B cell (primary cell): ENCODE results near the gene KPNA1. TPM values are rescaled to one million over a fixed set of nuclear protein-coding genes. Genes with fewer than 3 reads are reported as not detected.
"Not testable (repeated sequence)": the region's sequence is repeated elsewhere in the genome, so short reads cannot be mapped to it uniquely, and the experiment has no call there.

Experiments used
- ATAC-seq: fragments of 200-7000 bp; cut with Tn5 transposase; one replicate; pipeline ENCODE4 v1.10.0; 2021; ENCODE audit warnings: low read depth, mild to moderate bottlenecking, moderate number of reproducible peaks, moderate library complexity
- CTCF ChIA-PET: fragments of 350-600 bp; sonication (Branson Sonifier 250); formaldehyde crosslinking; loops from one replicate; lab custom pipeline; 2021; ENCODE audit warnings: antibody characterized with exemption, inconsistent platforms; lab: Charles Lee
- POLR2A ChIA-PET: fragments of 350-600 bp; sonication (Branson Sonifier 250); formaldehyde crosslinking; loops from one replicate; lab custom pipeline; 2021; ENCODE audit warnings: antibody characterized with exemption; lab: Charles Lee
- DNase-seq: peaks from one replicate; pipeline ENCODE4 v3.0.0; 2013
- H2AFZ ChIP-seq: 2 replicates; pipeline ENCODE4 v1.6.1; 2012; ENCODE audit warnings: mild to moderate bottlenecking, low read depth, low read length; ENCODE audit not compliant: insufficient read depth, poor library complexity, severe bottlenecking
- H3K27ac ChIP-seq, 2 donors: 1 replicate in 1 of 2; 2 replicates in 1 of 2; pipeline ENCODE4 v1.5.1; 2012 to 2013; ENCODE audit warnings: low read length in 2 of 2, mild to moderate bottlenecking in 2 of 2, moderate library complexity in 1 of 2
- H3K27me3 ChIP-seq, 4 experiments: fragments of 200-600 bp in 1 of 4; sonication (generic) in 1 of 4; replicated peaks in 1 of 4; 1 replicate in 2 of 4; 2 replicates in 2 of 4; pipeline versions ENCODE4 v1.6.1 to v1.7.0; 2013 to 2016; ENCODE audit warnings: low read length in 3 of 4, mild to moderate bottlenecking in 2 of 4, mixed read lengths in 1 of 4, moderate library complexity in 1 of 4; ENCODE audit not compliant: insufficient read depth in 4 of 4, control insufficient read depth in 3 of 4; ENCODE audit errors: control extremely low read depth in 1 of 4
- H3K36me3 ChIP-seq, 2 experiments: replicated peaks in 1 of 2; 1 replicate in 1 of 2; 2 replicates in 1 of 2; pipeline versions ENCODE4 v1.6.1 to v1.7.1; 2013; ENCODE audit warnings: low read length in 1 of 2; ENCODE audit not compliant: insufficient read depth in 2 of 2, control insufficient read depth in 1 of 2; ENCODE audit errors: control extremely low read depth in 1 of 2, extremely low read depth in 1 of 2
- H3K4me1 ChIP-seq, 2 donors: fragments of 200-600 bp in 1 of 2; sonication (generic) in 1 of 2; 1 replicate in 1 of 2; 2 replicates in 1 of 2; pipeline versions ENCODE4 v1.5.1 to v1.6.1; 2013 to 2017; ENCODE audit warnings: low read length in 2 of 2; ENCODE audit not compliant: control insufficient read depth in 2 of 2, insufficient read depth in 2 of 2
- H3K4me2 ChIP-seq: replicated peaks from 2 replicates; pipeline ENCODE3; 2012; ENCODE audit warnings: mild to moderate bottlenecking, low read depth, low read length; ENCODE audit not compliant: poor library complexity, severe bottlenecking
- H3K4me3 ChIP-seq, 5 experiments: fragments of 200-600 bp in 1 of 5; sonication (generic) in 1 of 5; 1 replicate in 3 of 5; 2 replicates in 2 of 5; pipeline versions ENCODE4 v1.5.1 to v1.7.0; 2011 to 2016; ENCODE audit warnings: low read length in 4 of 5, mild to moderate bottlenecking in 4 of 5, low read depth in 2 of 5, control low read depth in 1 of 5, moderate library complexity in 1 of 5; ENCODE audit not compliant: insufficient read depth in 1 of 5; ENCODE audit errors: control extremely low read depth in 1 of 5, extremely low read depth in 1 of 5
- H3K79me2 ChIP-seq: fragments of 200-600 bp; sonication (generic); one replicate; pipeline ENCODE4 v1.6.0; 2016; ENCODE audit warnings: low read length; ENCODE audit not compliant: control insufficient read depth, insufficient read depth
- H3K9ac ChIP-seq: fragments of 200-600 bp; sonication (generic); 2 replicates; pipeline ENCODE4 v1.6.1; 2017; ENCODE audit warnings: mild to moderate bottlenecking, low read length, moderate library complexity
- H3K9me3 ChIP-seq, 3 donors: one replicate each; pipeline versions ENCODE4 v1.6.1 to v1.7.1; 2013; ENCODE audit warnings: low read length in 2 of 3; ENCODE audit not compliant: control insufficient read depth in 2 of 3, insufficient read depth in 1 of 3; ENCODE audit errors: control extremely low read depth in 1 of 3
- H4K20me1 ChIP-seq: 2 replicates; pipeline ENCODE4 v1.6.0; 2012; ENCODE audit warnings: mild to moderate bottlenecking, low read length; ENCODE audit not compliant: insufficient read depth, control insufficient read depth, poor library complexity, severe bottlenecking
- H3K27ac Mint-ChIP-seq: one replicate; pipeline ENCODE4 v1.8.0; 2021; ENCODE audit warnings: mixed read lengths
- H3K27me3 Mint-ChIP-seq: one replicate; pipeline ENCODE4 v1.8.0; 2021; ENCODE audit warnings: mixed read lengths
- H3K4me1 Mint-ChIP-seq: one replicate; pipeline ENCODE4 v1.8.0; 2021; ENCODE audit warnings: mixed read lengths
- H3K4me3 Mint-ChIP-seq: one replicate; pipeline ENCODE4 v1.8.0; 2021; ENCODE audit warnings: mixed read lengths
- H3K9me3 Mint-ChIP-seq: one replicate; pipeline ENCODE4 v1.8.0; 2022; ENCODE audit warnings: mixed read lengths; ENCODE audit not compliant: insufficient read depth
- CTCF ChIP-seq: fragments of 200-600 bp; IDR thresholded peaks from one replicate; pipeline ENCODE4 v1.8.0; 2022; ENCODE audit warnings: antibody characterized with exemption, mild to moderate bottlenecking
- EZH2 ChIP-seq: IDR thresholded peaks from 2 replicates; pipeline ENCODE4 v1.6.1; 2012; ENCODE audit warnings: borderline replicate concordance, low read depth, mild to moderate bottlenecking, moderate library complexity, low read length; ENCODE audit not compliant: insufficient read depth, poor library complexity, severe bottlenecking
- WGBS: methylation state at CpG from one replicate; pipeline ENCODE4 v1.1.5; 2013; ENCODE audit warnings: missing lambda C conversion rate; ENCODE audit not compliant: insufficient coverage; 5-methylcytosine and 5-hydroxymethylcytosine counted together
- intact Hi-C: fragments of 100-400 bp; cut with micrococcal nuclease; formaldehyde crosslinking; loops from one replicate; pipeline ENCODE4 v1.10.0; 2022
- polyA plus RNA-seq: library from polyadenylated mRNA; depleted of rRNA; stranded (reverse); fragments of >200 nt; gene quantifications from 2 replicates; pipeline ENCODE4 v1.2.3, GENCODE V29; 2012
- total RNA-seq, 2 donors: library from RNA; stranded (reverse); fragments of 120-200 nt in 1 of 2; gene quantifications; 1 replicate in 1 of 2; 2 replicates in 1 of 2; pipeline versions ENCODE4 v1.2.3 to v1.2.4, GENCODE V29; 2013 to 2022

The KPNA1 gene
- total and polyA plus RNA-seq, 2 donors (not counting 1 experiment from before 2014, with no cell fraction given), result 14.9 to 79.4 TPM

DNA sequence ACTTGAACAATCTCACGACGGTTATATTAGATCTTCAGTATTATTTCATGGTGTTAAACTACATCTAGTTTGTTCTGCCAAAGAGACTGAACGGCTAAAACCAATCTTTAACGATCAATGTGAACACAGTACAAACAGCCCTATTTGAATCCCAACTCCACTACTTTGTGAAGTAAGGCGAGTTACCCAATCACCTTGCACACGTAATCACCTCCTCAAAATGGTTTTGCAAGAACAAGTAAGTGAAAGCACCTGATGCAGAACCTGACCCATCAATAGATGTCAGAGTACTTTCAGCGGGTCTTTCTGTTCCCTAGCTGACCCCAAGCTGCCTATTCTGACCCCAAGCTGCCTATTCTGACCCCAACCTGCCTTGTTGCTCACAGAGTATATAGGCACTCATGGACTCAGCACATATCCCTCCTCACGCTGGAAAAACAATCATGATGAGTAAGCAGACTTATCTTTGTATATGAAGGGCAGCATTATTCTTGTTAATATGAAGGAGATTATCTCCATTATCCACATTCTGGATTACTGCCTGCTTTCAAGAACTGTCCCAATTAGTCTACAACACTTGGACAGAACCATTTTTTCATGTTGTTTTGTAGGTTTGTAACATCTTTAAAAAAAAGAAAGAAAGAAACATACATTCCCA is 3.7 kb downstream of the KPNA1 start:
- ATAC-seq (no peak), DNase-seq (no peak)
- no peak overlapping the region for H3K27ac ChIP-seq
- no peak overlapping the region for H3K27ac Mint-ChIP-seq
- H3K27me3 Mint-ChIP-seq, result no peaks in the 10 kb centered on the region
- peaks cover 56% of the 10 kb centered on the region for H4K20me1 ChIP-seq
- no peak overlapping the region for H2AFZ ChIP-seq
- TF ChIP-seq EZH2, result no peak
- no peak for TF ChIP-seq CTCF
- no peak overlapping the region for H3K4me2 ChIP-seq
- H3K4me3 ChIP-seq, result no peak overlapping the region
- H3K4me3 Mint-ChIP-seq, result no peak overlapping the region
- no peak overlapping the region for H3K9ac ChIP-seq
- ChIA-PET CTCF (interaction anchor here (1.0 kb wide), 1 partner anchor 118 kb away, joined by 3 read pairs; no protein-coding TSS in a partner anchor), POLR2A (no interaction called here)
- H3K9me3 ChIP-seq, result no peaks in the 10 kb centered on the region
- peaks cover 11 to 15% of the 10 kb centered on the region in 2 donors for H3K4me1 ChIP-seq
- H3K9me3 Mint-ChIP-seq, result no peaks in the 10 kb centered on the region
- H3K4me1 Mint-ChIP-seq, result peaks cover 57% of the 10 kb centered on the region
- intact Hi-C loops, result no loop called here
- WGBS, result 100% methylated on average over 5 of the region's 8 CpGs
- H3K79me2 ChIP-seq, result peaks cover 77% of the 10 kb centered on the region
- peaks cover 1 to 3% of the 10 kb centered on the region in 2 experiments for H3K36me3 ChIP-seq
- H3K27me3 ChIP-seq, result no peaks in the 10 kb centered on the region

DNA sequence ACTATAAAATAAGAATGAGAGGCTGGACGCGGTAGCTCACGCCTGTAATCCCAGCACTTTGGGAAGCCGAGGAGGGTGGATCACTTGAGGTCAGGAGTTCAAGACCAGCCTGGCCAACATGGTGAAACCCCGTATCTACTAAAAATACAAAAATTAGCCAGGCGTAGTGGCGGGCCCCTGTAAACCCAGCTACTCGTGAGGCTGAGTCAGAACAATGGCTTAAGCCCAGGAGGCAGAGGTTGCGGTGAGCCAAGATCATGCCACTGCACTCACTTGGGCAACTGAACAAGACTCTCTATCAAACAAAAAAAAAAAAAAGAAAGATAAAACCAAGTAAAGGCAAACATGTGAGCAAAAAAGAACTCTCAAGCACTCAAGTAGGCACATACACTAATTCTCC is 5.8 kb downstream of the KPNA1 start:
- H3K36me3 ChIP-seq, H3K4me2 ChIP-seq, DNase-seq, H3K27ac Mint-ChIP-seq, H3K27me3 Mint-ChIP-seq, intact Hi-C loops, ATAC-seq, H2AFZ ChIP-seq, H3K4me3 ChIP-seq, H3K9me3 Mint-ChIP-seq, H3K27ac ChIP-seq, H3K27me3 ChIP-seq, H3K9me3 ChIP-seq, H3K9ac ChIP-seq, H3K4me3 Mint-ChIP-seq, CTCF ChIA-PET, POLR2A ChIA-PET: not testable (repeated sequence)
- H3K4me1 ChIP-seq, result peaks cover 6 to 11% of the 10 kb centered on the region in 2 donors
- WGBS, result no CpG with 5 or more reads among the region's 9 CpGs
- H4K20me1 ChIP-seq, result peaks cover 76% of the 10 kb centered on the region
- H3K79me2 ChIP-seq, result peaks cover 97% of the 10 kb centered on the region
- H3K4me1 Mint-ChIP-seq, result peaks cover 62% of the 10 kb centered on the region
